Stimulated activated CD4-positive, alpha-beta T cell treated with anti-CD3 and anti-CD28 coated beads, Interleukin-15, amount 100 ng/mL, for 24 hours (primary cell): ENCODE results near the gene SLC37A3.
"Not testable (repeated sequence)": the region's sequence is repeated elsewhere in the genome, so short reads cannot be mapped to it uniquely, and the experiment has no call there.

ENCODE experiments used
- DNase-seq: peaks from one replicate; pipeline ENCODE4 v3.0.0-alpha.2; 2020

Gene SLC37A3

DNA sequence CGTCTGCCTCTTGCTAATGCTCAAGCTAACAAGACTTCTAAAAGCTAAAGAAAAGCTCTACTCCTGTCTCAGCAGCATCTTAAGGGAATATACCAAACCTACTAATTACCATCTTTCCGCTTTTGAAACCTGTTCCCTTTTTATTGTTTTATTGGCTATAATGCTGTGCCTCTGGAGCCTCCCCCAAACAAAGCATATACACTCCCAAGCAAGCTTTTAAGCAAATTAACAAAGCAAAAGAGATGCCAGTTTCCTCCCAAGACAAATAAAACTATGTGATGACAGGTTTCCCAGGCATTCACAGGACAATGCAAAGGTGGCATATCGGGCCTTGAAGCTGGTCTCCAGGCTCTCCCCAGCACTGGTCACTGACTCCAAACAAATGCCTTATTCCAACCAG is 52.9 kb downstream of the SLC37A3 start:
- DNase-seq: no peak

DNA sequence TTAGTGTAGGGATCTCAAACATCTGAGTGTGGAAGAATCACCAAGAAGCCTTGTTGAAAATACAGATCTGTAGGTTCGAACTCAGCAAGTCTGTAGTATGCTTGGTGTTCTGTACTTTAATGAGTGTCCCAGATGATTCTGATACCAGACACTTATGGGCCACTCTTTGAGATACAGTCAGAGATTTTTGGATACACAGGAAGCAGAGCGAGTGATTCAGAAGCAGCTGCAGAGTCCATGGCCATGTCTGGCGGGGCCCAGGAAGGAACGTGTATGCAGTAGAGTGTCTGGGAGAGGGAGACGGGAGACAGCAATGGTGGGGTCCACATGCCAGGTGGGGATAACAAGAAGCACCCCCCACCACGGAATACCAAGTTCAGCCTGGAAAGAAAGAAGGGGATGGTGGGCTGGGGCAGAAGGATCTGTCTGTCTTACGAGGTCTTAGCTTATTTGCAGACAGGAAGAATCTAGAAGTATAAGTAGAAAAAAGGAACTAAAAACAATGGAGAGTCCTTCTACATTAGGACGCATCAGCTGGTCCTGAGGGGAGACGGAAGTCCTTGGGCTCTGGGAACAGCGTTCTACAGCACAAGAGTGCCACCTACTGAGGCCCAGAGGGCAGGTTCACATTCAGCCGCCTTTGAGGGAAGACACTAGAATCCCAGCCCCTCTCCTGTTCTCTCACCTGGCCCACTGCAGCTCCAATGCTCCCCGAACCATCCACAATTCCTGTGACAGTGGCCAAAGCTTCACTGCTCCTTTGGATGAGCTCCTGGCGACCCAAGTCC is 55.4 kb downstream of the SLC37A3 start:
- no peak for DNase-seq

GRCh38 chr7:140338959-140339358 is 59.4 kb downstream of the SLC37A3 start:
- DNase-seq: not testable (repeated sequence)

DNA sequence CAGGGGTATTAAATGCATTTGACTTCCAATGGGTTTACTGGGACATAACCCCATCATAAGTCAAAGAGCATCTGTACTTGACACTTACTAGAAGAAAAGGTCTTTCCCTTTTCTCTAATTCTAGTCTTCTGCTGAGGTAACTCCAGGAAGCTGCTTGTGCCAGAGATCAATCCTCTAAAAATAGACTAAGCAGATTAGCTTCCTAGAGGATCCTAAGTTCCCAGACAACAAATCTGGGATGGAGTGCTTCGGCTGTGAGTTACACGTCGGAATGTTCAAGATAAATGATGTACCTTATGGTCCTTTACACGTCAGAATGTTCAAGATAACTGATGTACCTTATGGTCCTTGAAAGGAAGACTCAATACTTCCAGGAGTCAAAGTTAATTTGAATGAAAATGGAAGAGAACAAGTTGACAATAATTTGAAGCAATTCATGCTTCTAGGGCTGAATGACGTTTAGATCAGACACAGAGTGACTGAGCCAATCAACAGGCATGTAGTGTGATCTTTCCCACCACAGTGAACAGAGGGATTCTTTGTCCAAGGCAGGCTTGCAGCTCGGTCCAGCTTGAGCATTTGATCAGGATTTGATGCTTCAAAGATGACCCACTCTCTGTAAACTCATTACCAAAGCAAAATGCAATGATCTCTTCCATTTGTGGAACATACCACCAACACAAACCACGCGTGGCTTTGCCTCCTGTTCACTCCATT is 63.8 kb downstream of the SLC37A3 start:
- DNase-seq: no peak

GRCh38 chr7:140333686-140334085 is 64.6 kb downstream of the SLC37A3 start:
- no peak for DNase-seq

DNA sequence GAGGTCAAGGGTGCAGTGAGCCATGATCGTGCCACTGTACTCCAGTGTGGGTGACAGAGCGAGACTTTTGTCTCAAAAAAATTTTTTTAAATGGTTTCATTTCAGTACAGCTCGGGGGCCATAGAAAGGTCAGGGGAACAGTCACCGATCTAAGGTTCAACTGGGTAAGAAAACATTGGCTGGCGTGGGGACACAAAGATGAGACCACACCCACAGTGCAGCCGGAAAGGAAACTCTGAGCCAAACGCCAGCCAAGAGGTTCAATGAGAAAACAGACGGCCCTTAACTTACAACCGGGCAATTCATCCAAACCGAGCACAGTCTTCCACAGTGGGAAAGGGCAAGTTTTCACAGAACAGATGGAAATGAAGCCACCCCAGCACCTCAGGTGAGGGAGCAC is 65.1 kb downstream of the SLC37A3 start:
- DNase-seq: no peak

GRCh38 chr7:140330595-140330994 is 67.7 kb downstream of the SLC37A3 start:
- no peak for DNase-seq

- no peak for DNase-seq
Measured at GRCh38 chr7:140330128-140330527, 68.2 kb downstream of the SLC37A3 start.

DNA sequence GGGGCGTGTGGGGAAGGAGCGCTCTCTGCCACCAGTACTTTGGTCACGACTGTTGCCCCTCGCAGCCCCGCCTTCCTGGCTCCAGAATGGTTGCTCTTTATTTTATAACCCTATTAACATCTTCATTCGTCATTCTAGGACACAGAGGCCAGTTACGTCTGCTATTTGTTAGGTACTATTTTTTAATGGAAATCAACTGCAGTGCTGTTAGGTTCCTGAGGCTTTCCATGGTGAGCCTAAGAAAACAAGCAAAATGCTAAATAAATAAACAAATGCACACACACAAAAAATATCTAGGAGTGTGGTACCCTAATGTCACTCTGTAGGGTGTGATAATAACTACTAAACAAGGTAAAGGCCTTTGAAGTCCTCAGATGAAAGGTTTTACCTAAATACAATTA is 71.1 kb downstream of the SLC37A3 start:
- no peak for DNase-seq

GRCh38 chr7:140326116-140326928 is 72.0 kb downstream of the SLC37A3 start:
- peak; percentile 60 for DNase-seq

DNA sequence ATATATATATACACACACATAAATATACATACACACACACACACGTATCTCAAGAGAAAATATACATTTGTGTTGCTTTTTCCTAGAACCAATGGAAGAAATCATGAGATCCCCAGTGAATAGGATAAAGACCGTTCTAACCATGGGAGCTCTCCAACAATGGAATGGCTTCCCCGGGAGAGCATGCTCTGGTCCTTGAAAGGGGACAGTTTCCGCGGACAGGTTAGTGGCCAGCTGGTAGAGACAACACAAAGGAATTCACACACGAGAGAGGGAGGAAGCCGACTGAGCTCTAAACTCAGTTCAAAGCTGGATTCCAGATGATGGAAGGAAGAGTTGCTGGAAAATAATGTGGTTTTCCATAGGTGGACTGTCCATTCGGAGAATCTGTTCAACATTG is 72.7 kb downstream of the SLC37A3 start:
- no peak for DNase-seq

GRCh38 chr7:140324714-140325113 is 73.6 kb downstream of the SLC37A3 start:
- no peak for DNase-seq

DNA sequence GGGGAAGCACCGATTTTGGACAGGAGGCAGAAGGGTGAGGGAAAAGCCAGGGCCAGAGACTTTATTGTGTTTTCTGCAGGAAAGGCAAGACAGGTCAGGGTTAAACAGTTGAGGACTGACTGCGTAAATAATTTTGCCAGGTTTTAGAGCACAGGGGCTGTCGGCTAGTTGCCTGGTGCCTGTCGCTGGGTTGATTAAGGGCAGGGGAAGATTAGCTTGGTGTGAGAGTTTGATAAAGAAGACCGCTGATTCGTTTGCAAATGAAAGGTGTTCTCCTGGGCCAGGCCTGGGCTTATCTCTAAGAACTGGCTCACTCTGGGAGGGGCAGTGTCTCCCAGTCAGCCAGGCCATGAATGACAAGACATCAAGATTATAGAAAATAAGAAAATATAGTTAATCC is 75.6 kb downstream of the SLC37A3 start:
- DNase-seq: no peak

GRCh38 chr7:140320078-140320477 is 78.3 kb downstream of the SLC37A3 start:
- DNase-seq: not testable (repeated sequence)

DNA sequence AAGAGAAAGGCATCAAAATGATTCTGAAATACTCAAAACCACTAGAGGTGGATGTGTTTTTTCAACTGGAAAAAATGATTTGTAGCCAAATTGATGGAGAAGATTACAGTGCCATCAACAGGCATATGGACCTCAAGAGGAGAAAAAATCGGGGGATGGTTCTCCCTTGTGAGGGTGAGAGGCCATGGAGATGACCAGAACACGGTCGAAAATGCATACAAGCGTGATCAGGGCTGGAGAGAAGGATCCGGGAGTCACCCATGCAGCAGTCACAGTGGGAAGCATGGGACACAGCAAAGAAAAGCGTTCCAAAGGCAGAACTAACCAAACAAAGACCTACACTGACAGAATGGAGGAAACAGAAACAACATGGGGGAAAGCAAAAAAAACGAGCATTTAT is 80.3 kb downstream of the SLC37A3 start:
- no peak for DNase-seq

DNA sequence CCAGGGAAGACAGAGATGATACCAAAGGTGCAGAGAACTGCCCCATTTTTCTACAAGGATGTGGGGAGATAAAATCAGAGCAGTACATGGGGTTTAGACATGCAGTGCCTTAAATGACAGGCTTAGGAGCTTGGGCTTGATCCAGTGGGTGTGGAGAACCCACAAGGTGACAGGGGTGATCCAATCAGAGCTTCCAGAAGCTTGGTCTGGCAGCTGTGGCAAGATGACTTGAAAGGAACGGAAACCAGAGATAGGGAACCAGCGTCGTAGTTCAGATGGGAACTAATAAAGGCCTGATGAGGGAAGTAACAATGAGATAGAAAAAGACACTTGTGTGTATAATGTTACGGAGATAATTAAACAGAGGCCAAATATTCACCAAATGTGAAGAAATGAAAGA is 80.7 kb downstream of the SLC37A3 start:
- peak; percentile 14 for DNase-seq

- DNase-seq: peak; percentile 43
Measured at GRCh38 chr7:140316165-140316661, 82.1 kb downstream of the SLC37A3 start.

DNA sequence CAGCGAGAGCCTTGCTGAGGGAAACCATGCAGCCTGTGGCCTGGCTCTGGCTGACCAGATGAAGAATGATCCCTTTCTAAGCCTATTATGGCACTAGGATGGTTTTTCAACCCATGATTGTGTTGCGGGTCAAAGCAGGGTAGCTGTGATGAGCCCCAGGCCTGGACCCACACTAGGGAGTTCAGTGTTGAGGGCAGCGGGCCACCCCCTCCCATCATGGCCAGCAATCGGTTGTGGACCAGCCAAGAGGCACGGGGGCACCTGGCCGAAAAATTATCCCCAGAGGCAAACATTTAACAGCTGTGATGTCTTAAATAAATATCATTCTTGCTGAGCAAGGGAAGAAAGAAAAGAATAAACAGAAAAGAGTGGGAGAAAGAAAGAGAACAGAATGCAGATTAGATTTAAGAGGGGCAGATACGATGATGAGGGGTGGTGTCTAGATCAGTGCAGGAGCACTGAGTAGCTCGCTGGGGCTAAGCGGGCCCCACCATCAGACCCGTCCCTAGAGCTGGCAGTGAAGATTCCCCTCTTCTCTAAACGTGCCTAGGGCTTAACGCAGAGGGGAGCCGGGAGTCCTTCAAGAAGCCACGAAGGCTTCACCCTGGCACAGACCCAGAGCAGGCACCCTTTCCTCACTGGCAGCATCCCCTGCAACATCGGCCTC is 82.7 kb downstream of the SLC37A3 start:
- DNase-seq: no peak

- DNase-seq: no peak
Measured at GRCh38 chr7:140314573-140315480, 83.5 kb downstream of the SLC37A3 start.

- DNase-seq: no peak
Measured at GRCh38 chr7:140312141-140312846, 86.0 kb downstream of the SLC37A3 start.

GRCh38 chr7:140311128-140311527 is 87.2 kb downstream of the SLC37A3 start:
- not testable (repeated sequence) for DNase-seq
